ENCODE measurements around the gene HDAC9.

GRCh38 chr7:18626717-18627116, 131.2 kb downstream of the HDAC9 start:
- TF ChIP-seq CTCF (IDR thresholded peaks at IDR 0.05) (no peak), POLR2A (IDR thresholded peaks at IDR 0.05) (no peak), POLR2AphosphoS5 (IDR thresholded peaks at IDR 0.05) (no peak)

Measured in prostate gland (tissue), 2 donors.